IMR-90 (cell line): ENCODE measurements around the gene GAD2. TPM values are rescaled to one million over a fixed set of nuclear protein-coding genes. Genes with fewer than 3 reads are reported as not detected.

ENCODE experiments used
- ATAC-seq: fragments of 200-7000 bp; cut with Tn5 transposase; 2 replicates; pipeline ENCODE4 v1.9.1; 2020; ENCODE audit warnings: low read depth, mild to moderate bottlenecking, moderate library complexity
- BruUV-seq: library from RNA; stranded (reverse); fragments of 400-500 nt; replicated peaks from 2 replicates; lab custom pipeline; 2021; lab: Mats Ljungman, UMichigan
- CTCF ChIA-PET: fragments of 300-600 bp; formaldehyde crosslinking; extraction: SDS; loops from one replicate; lab custom pipeline; 2021; ENCODE audit warnings: antibody characterized with exemption; lab: Yijun Ruan, JAX
- POLR2A ChIA-PET: fragments of 300-600 bp; sonication (Branson Sonifier 250); formaldehyde crosslinking; loops from one replicate; lab custom pipeline; 2022; ENCODE audit warnings: antibody characterized with exemption; ENCODE audit not compliant: unreplicated experiment; lab: Charles Lee
- DNase-seq: peaks from one replicate; pipeline ENCODE4 v3.0.0; 2013
- H2AFZ ChIP-seq: replicated peaks from 2 replicates; pipeline ENCODE3; 2013; ENCODE audit warnings: low read length, mild to moderate bottlenecking; ENCODE audit not compliant: poor library complexity
- H2AK5ac ChIP-seq: 2 replicates; pipeline ENCODE4 v1.6.1; 2013; ENCODE audit warnings: low read depth, low read length, inconsistent platforms
- H2AK9ac ChIP-seq: replicated peaks from 2 replicates; pipeline ENCODE3; 2013; ENCODE audit warnings: mild to moderate bottlenecking, low read depth, low read length, moderate library complexity; ENCODE audit not compliant: poor library complexity
- H2BK120ac ChIP-seq: 2 replicates; pipeline ENCODE4 v1.6.1; 2013; ENCODE audit warnings: low read depth, low read length, inconsistent platforms
- H2BK15ac ChIP-seq: 3 replicates; pipeline ENCODE4 v1.6.1; 2013; ENCODE audit warnings: low read depth, low read length, inconsistent platforms
- H2BK20ac ChIP-seq: 2 replicates; pipeline ENCODE4 v1.6.1; 2013; ENCODE audit warnings: low read depth, mild to moderate bottlenecking, inconsistent platforms, low read length, moderate library complexity
- H2BK5ac ChIP-seq: 2 replicates; pipeline ENCODE4 v1.6.1; 2013; ENCODE audit warnings: mild to moderate bottlenecking, low read depth, low read length, inconsistent platforms; ENCODE audit not compliant: poor library complexity, severe bottlenecking
- H3K14ac ChIP-seq: replicated peaks from 2 replicates; pipeline ENCODE4 v1.6.1; 2013; ENCODE audit warnings: low read depth, low read length, inconsistent platforms
- H3K18ac ChIP-seq: 2 replicates; pipeline ENCODE4 v1.6.1; 2013; ENCODE audit warnings: low read depth, low read length, control low read depth
- H3K23ac ChIP-seq: 2 replicates; pipeline ENCODE4 v1.6.1; 2013; ENCODE audit warnings: low read depth, low read length, inconsistent platforms
- H3K27ac ChIP-seq: 2 replicates; pipeline ENCODE4 v1.5.1; 2013; ENCODE audit warnings: mild to moderate bottlenecking, control low read depth, low read length; ENCODE audit not compliant: insufficient read depth
- H3K27me3 ChIP-seq: 2 replicates; pipeline ENCODE4 v1.6.1; 2013; ENCODE audit warnings: low read length; ENCODE audit not compliant: control insufficient read depth, insufficient read depth
- H3K36me3 ChIP-seq: 2 replicates; pipeline ENCODE4 v1.6.1; 2013; ENCODE audit warnings: low read length, mixed read lengths; ENCODE audit not compliant: control insufficient read depth, insufficient read depth
- H3K4ac ChIP-seq: 2 replicates; pipeline ENCODE4 v1.6.1; 2013; ENCODE audit warnings: low read depth, low read length, inconsistent platforms
- H3K4me1 ChIP-seq: 2 replicates; pipeline ENCODE4 v1.6.1; 2013; ENCODE audit warnings: low read length, mixed read lengths; ENCODE audit not compliant: control insufficient read depth, insufficient read depth
- H3K4me2 ChIP-seq: 2 replicates; pipeline ENCODE4 v1.6.1; 2013; ENCODE audit warnings: low read depth, mild to moderate bottlenecking, control low read depth, low read length, moderate library complexity
- H3K4me3 ChIP-seq: 2 replicates; pipeline ENCODE4 v1.5.1; 2013; ENCODE audit warnings: low read depth, mild to moderate bottlenecking, control low read depth, low read length, moderate library complexity; ENCODE audit not compliant: insufficient read depth
- H3K56ac ChIP-seq: 2 replicates; pipeline ENCODE4 v1.6.1; 2013; ENCODE audit warnings: low read length, inconsistent platforms; ENCODE audit not compliant: insufficient read depth; ENCODE audit errors: extremely low read depth
- H3K79me1 ChIP-seq, 2 experiments: 2 replicates each; pipeline ENCODE4 v1.6.1; 2013; ENCODE audit warnings: low read length in 2 of 2, inconsistent platforms in 1 of 2, low read depth in 1 of 2
- H3K9ac ChIP-seq: 2 replicates; pipeline ENCODE4 v1.6.1; 2013; ENCODE audit warnings: low read depth, low read length, control low read depth
- H3K9me1 ChIP-seq: 2 replicates; pipeline ENCODE4 v1.6.1; 2013; ENCODE audit warnings: low read length, inconsistent platforms; ENCODE audit not compliant: insufficient read depth
- H3K9me3 ChIP-seq: 2 replicates; pipeline ENCODE4 v1.6.1; 2013; ENCODE audit warnings: low read length; ENCODE audit not compliant: control insufficient read depth, insufficient read depth
- H4K20me1 ChIP-seq: 2 replicates; pipeline ENCODE4 v1.6.1; 2013; ENCODE audit warnings: low read length, inconsistent platforms; ENCODE audit not compliant: insufficient read depth
- H4K5ac ChIP-seq: 2 replicates; pipeline ENCODE4 v1.6.1; 2013; ENCODE audit warnings: mild to moderate bottlenecking, low read depth, low read length, control low read depth
- H4K8ac ChIP-seq, 2 experiments: 2 replicates each; pipeline ENCODE4 v1.6.1; 2013; ENCODE audit warnings: low read depth in 2 of 2, low read length in 2 of 2, control low read depth in 1 of 2, inconsistent platforms in 1 of 2
- H4K91ac ChIP-seq: 2 replicates; pipeline ENCODE4 v1.6.1; 2013; ENCODE audit warnings: low read depth, low read length, inconsistent platforms; ENCODE audit not compliant: insufficient read depth
- BHLHE40 ChIP-seq: fragments of 150-350 bp; IDR thresholded peaks from 2 replicates; pipeline ENCODE4 v1.6.1; 2016; ENCODE audit warnings: mild to moderate bottlenecking, low read depth, low read length
- CEBPB ChIP-seq: IDR thresholded peaks from 2 replicates; pipeline ENCODE4 v1.6.1; 2012; ENCODE audit warnings: low read depth, low read length, improper control_type of control experiment
- CTCF ChIP-seq: conservative IDR thresholded peaks from 2 replicates; pipeline ENCODE4 v1.5.1; 2012; ENCODE audit warnings: mild to moderate bottlenecking, low read depth, low read length, improper control_type of control experiment
- ELK1 ChIP-seq: fragments of 150-350 bp; IDR thresholded peaks from 2 replicates; pipeline ENCODE4 v1.6.1; 2016; ENCODE audit warnings: low read depth, mild to moderate bottlenecking, low read length, moderate library complexity, borderline replicate concordance
- FOS ChIP-seq: fragments of 150-350 bp; IDR thresholded peaks from 2 replicates; pipeline ENCODE4 v1.6.1; 2016; ENCODE audit warnings: low read depth, low read length
- MAFK ChIP-seq: IDR thresholded peaks from 2 replicates; pipeline ENCODE4 v1.6.1; 2012; ENCODE audit warnings: low read depth, low read length, improper control_type of control experiment
- RAD21 ChIP-seq: IDR thresholded peaks from 2 replicates; pipeline ENCODE4 v1.6.1; 2012; ENCODE audit warnings: low read length, improper control_type of control experiment
- RCOR1 ChIP-seq: IDR thresholded peaks from 2 replicates; pipeline ENCODE4 v1.6.1; 2012; ENCODE audit warnings: mild to moderate bottlenecking, low read length, improper control_type of control experiment; ENCODE audit not compliant: insufficient replicate concordance
- SMC3 ChIP-seq: fragments of 150-350 bp; IDR thresholded peaks from 2 replicates; pipeline ENCODE4 v1.6.1; 2016; ENCODE audit warnings: low read depth, mild to moderate bottlenecking, antibody characterized with exemption, low read length, moderate library complexity
- USF2 ChIP-seq: fragments of 150-350 bp; IDR thresholded peaks from 2 replicates; pipeline ENCODE4 v1.6.1; 2017; ENCODE audit warnings: mild to moderate bottlenecking, antibody characterized with exemption, low read length, low read depth
- WGBS, 2 experiments: methylation state at CpG; one replicate each; pipeline versions ENCODE4 v1.1.5 to v1.1.7; 2013; ENCODE audit warnings: missing lambda C conversion rate in 2 of 2; ENCODE audit not compliant: insufficient read length in 1 of 2; ENCODE audit errors: extremely low coverage in 2 of 2; 5-methylcytosine and 5-hydroxymethylcytosine counted together
- dilution Hi-C: fragments of 300-500 bp; cut with HindIII; formaldehyde crosslinking; loops from one replicate; pipeline ENCODE4 v1.14.3; 2018; ENCODE audit warnings: low sequenced_read_pairs; ENCODE audit not compliant: unreplicated experiment
- in situ Hi-C: fragments of 300-500 bp; cut with MboI; formaldehyde crosslinking; loops from 3 replicates; pipeline ENCODE4 v1.14.3; 2019; ENCODE audit warnings: low sequenced_read_pairs, inconsistent platforms, mixed read lengths
- intact Hi-C: fragments of 100-400 bp; cut with micrococcal nuclease; formaldehyde crosslinking; loops from 2 replicates; pipeline ENCODE4 v1.10.0; 2022
- polyA plus RNA-seq, 3 experiments: library from polyadenylated mRNA; depleted of rRNA; stranded (reverse); fragments of >200 nt; gene quantifications; 2 replicates each; pipeline ENCODE4 v1.2.3, GENCODE V29; 2012; ENCODE audit warnings: low replicate concordance in 1 of 3
- total RNA-seq: library from RNA; depleted of rRNA; stranded (reverse); fragments of >200 nt; gene quantifications from 2 replicates; pipeline ENCODE4 v1.2.3, GENCODE V29; 2012

The GAD2 gene
- total and polyA plus RNA-seq, 2 of the 4 experiments (the other 2 are of a cell fraction), result not detected

GRCh38 chr10:26314265-26315013 is 97.9 kb downstream of the GAD2 start:
- H2AK9ac ChIP-seq, result no peak overlapping the region
- H3K9ac ChIP-seq, result no peak overlapping the region
- no peak overlapping the region for H2BK20ac ChIP-seq
- intact Hi-C loops (no loop called here), in situ Hi-C loops (no loop called here), dilution Hi-C loops (no loop called here)
- no peaks in the 10 kb centered on the region for H3K27me3 ChIP-seq
- no peaks in the 10 kb centered on the region for H3K36me3 ChIP-seq
- no peaks in the 10 kb centered on the region for H3K9me1 ChIP-seq
- H2BK15ac ChIP-seq, result no peak overlapping the region
- no peak overlapping the region for H4K5ac ChIP-seq
- ChIA-PET CTCF (no interaction called here), POLR2A (no interaction called here)
- H4K91ac ChIP-seq, result no peak overlapping the region
- H3K79me1 ChIP-seq, result no peaks in the 10 kb centered on the region
- H2AFZ ChIP-seq, result no peak overlapping the region
- H3K4me1 ChIP-seq, result no peaks in the 10 kb centered on the region
- H3K27ac ChIP-seq, result no peak overlapping the region
- no peak for DNase-seq
- H3K56ac ChIP-seq, result no peak overlapping the region
- TF ChIP-seq FOS, result no peak
- no peak for TF ChIP-seq CEBPB
- TF ChIP-seq BHLHE40, result no peak
- TF ChIP-seq MAFK, result no peak
- TF ChIP-seq RCOR1, result no peak
- TF ChIP-seq RAD21, result no peak
- TF ChIP-seq SMC3, result no peak
- TF ChIP-seq USF2, result no peak
- no peak for TF ChIP-seq ELK1
- TF ChIP-seq CTCF, result no peak
- H3K4me2 ChIP-seq, result no peak overlapping the region
- peaks cover 28% of the 10 kb centered on the region for H3K9me3 ChIP-seq
- no peak overlapping the region for H3K18ac ChIP-seq
- no peak overlapping the region for H2AK5ac ChIP-seq
- no peaks in the 10 kb centered on the region for H4K20me1 ChIP-seq
- ATAC-seq, result no peak
- H2BK120ac ChIP-seq, result no peak overlapping the region
- H3K4me3 ChIP-seq, result no peak overlapping the region
- no peak overlapping the region for H3K23ac ChIP-seq
- H2BK5ac ChIP-seq, result no peak overlapping the region
- no TSS peak for BruUV-seq
- no peak overlapping the region for H3K14ac ChIP-seq
- H4K8ac ChIP-seq, result no peak overlapping the region
- no peak overlapping the region for H3K4ac ChIP-seq
- 24% methylated on average over 3 of the region's 10 CpGs; no CpG with 5 or more reads in 1 of the 2 experiments for WGBS, 2 experiments
